Mammary epithelial cell (primary cell): ENCODE results near the gene CASZ1.

Experiments used
- CTCF ChIP-seq, 2 donors: IDR thresholded peaks in 1 of 2; conservative IDR thresholded peaks in 1 of 2; 2 replicates each; pipeline ENCODE4 v1.5.1; 2011 to 2012; ENCODE audit warnings: inconsistent platforms in 2 of 2, low read length in 2 of 2, mild to moderate bottlenecking in 2 of 2, control low read depth in 1 of 2, low read depth in 1 of 2; ENCODE audit not compliant: insufficient read depth in 1 of 2; ENCODE audit errors: extremely low read depth in 1 of 2
- EZH2 ChIP-seq: IDR thresholded peaks from 2 replicates; pipeline ENCODE4 v1.6.1; 2012; ENCODE audit warnings: low read length, inconsistent platforms, borderline replicate concordance

GRCh38 chr1:10631121-10631810 is 165.2 kb downstream of the CASZ1 start:
- TF ChIP-seq CTCF (conservative IDR thresholded peaks at IDR 0.05 in 1 of 2, IDR thresholded peaks at IDR 0.05 in 1 of 2; ENCODE audit: extremely low read depth in 1 of 2, insufficient read depth in 1 of 2, low read depth in 1 of 2, low read length in 2 of 2) (no peak), EZH2 (no peak)
